IMR-90 (cell line): Measurements from ENCODE around the gene ZKSCAN1. TPM values are rescaled to one million over a fixed set of nuclear protein-coding genes. Genes with fewer than 3 reads are reported as not detected.

Source experiments
- ATAC-seq: fragments of 200-7000 bp; cut with Tn5 transposase; 2 replicates; pipeline ENCODE4 v1.9.1; 2020; ENCODE audit warnings: low read depth, mild to moderate bottlenecking, moderate library complexity
- BruUV-seq: library from RNA; stranded (reverse); fragments of 400-500 nt; replicated peaks from 2 replicates; lab custom pipeline; 2021; lab: Mats Ljungman, UMichigan
- CTCF ChIA-PET: fragments of 300-600 bp; formaldehyde crosslinking; extraction: SDS; loops from one replicate; lab custom pipeline; 2021; ENCODE audit warnings: antibody characterized with exemption; lab: Yijun Ruan, JAX
- POLR2A ChIA-PET: fragments of 300-600 bp; sonication (Branson Sonifier 250); formaldehyde crosslinking; loops from one replicate; lab custom pipeline; 2022; ENCODE audit warnings: antibody characterized with exemption; ENCODE audit not compliant: unreplicated experiment; lab: Charles Lee
- DNase-seq: peaks from one replicate; pipeline ENCODE4 v3.0.0; 2013
- H2AFZ ChIP-seq: replicated peaks from 2 replicates; pipeline ENCODE3; 2013; ENCODE audit warnings: low read length, mild to moderate bottlenecking; ENCODE audit not compliant: poor library complexity
- H2AK5ac ChIP-seq: 2 replicates; pipeline ENCODE4 v1.6.1; 2013; ENCODE audit warnings: low read depth, low read length, inconsistent platforms
- H2AK9ac ChIP-seq: replicated peaks from 2 replicates; pipeline ENCODE3; 2013; ENCODE audit warnings: mild to moderate bottlenecking, low read depth, low read length, moderate library complexity; ENCODE audit not compliant: poor library complexity
- H2BK120ac ChIP-seq: 2 replicates; pipeline ENCODE4 v1.6.1; 2013; ENCODE audit warnings: low read depth, low read length, inconsistent platforms
- H2BK15ac ChIP-seq: 3 replicates; pipeline ENCODE4 v1.6.1; 2013; ENCODE audit warnings: low read depth, low read length, inconsistent platforms
- H2BK20ac ChIP-seq: 2 replicates; pipeline ENCODE4 v1.6.1; 2013; ENCODE audit warnings: low read depth, mild to moderate bottlenecking, inconsistent platforms, low read length, moderate library complexity
- H2BK5ac ChIP-seq: 2 replicates; pipeline ENCODE4 v1.6.1; 2013; ENCODE audit warnings: mild to moderate bottlenecking, low read depth, low read length, inconsistent platforms; ENCODE audit not compliant: poor library complexity, severe bottlenecking
- H3K14ac ChIP-seq: replicated peaks from 2 replicates; pipeline ENCODE4 v1.6.1; 2013; ENCODE audit warnings: low read depth, low read length, inconsistent platforms
- H3K18ac ChIP-seq: 2 replicates; pipeline ENCODE4 v1.6.1; 2013; ENCODE audit warnings: low read depth, low read length, control low read depth
- H3K23ac ChIP-seq: 2 replicates; pipeline ENCODE4 v1.6.1; 2013; ENCODE audit warnings: low read depth, low read length, inconsistent platforms
- H3K27ac ChIP-seq: 2 replicates; pipeline ENCODE4 v1.5.1; 2013; ENCODE audit warnings: mild to moderate bottlenecking, control low read depth, low read length; ENCODE audit not compliant: insufficient read depth
- H3K27me3 ChIP-seq: 2 replicates; pipeline ENCODE4 v1.6.1; 2013; ENCODE audit warnings: low read length; ENCODE audit not compliant: control insufficient read depth, insufficient read depth
- H3K36me3 ChIP-seq: 2 replicates; pipeline ENCODE4 v1.6.1; 2013; ENCODE audit warnings: low read length, mixed read lengths; ENCODE audit not compliant: control insufficient read depth, insufficient read depth
- H3K4ac ChIP-seq: 2 replicates; pipeline ENCODE4 v1.6.1; 2013; ENCODE audit warnings: low read depth, low read length, inconsistent platforms
- H3K4me1 ChIP-seq: 2 replicates; pipeline ENCODE4 v1.6.1; 2013; ENCODE audit warnings: low read length, mixed read lengths; ENCODE audit not compliant: control insufficient read depth, insufficient read depth
- H3K4me2 ChIP-seq: 2 replicates; pipeline ENCODE4 v1.6.1; 2013; ENCODE audit warnings: low read depth, mild to moderate bottlenecking, control low read depth, low read length, moderate library complexity
- H3K4me3 ChIP-seq: 2 replicates; pipeline ENCODE4 v1.5.1; 2013; ENCODE audit warnings: low read depth, mild to moderate bottlenecking, control low read depth, low read length, moderate library complexity; ENCODE audit not compliant: insufficient read depth
- H3K56ac ChIP-seq: 2 replicates; pipeline ENCODE4 v1.6.1; 2013; ENCODE audit warnings: low read length, inconsistent platforms; ENCODE audit not compliant: insufficient read depth; ENCODE audit errors: extremely low read depth
- H3K79me1 ChIP-seq, 2 experiments: 2 replicates each; pipeline ENCODE4 v1.6.1; 2013; ENCODE audit warnings: low read length in 2 of 2, inconsistent platforms in 1 of 2, low read depth in 1 of 2
- H3K9ac ChIP-seq: 2 replicates; pipeline ENCODE4 v1.6.1; 2013; ENCODE audit warnings: low read depth, low read length, control low read depth
- H3K9me1 ChIP-seq: 2 replicates; pipeline ENCODE4 v1.6.1; 2013; ENCODE audit warnings: low read length, inconsistent platforms; ENCODE audit not compliant: insufficient read depth
- H3K9me3 ChIP-seq: 2 replicates; pipeline ENCODE4 v1.6.1; 2013; ENCODE audit warnings: low read length; ENCODE audit not compliant: control insufficient read depth, insufficient read depth
- H4K20me1 ChIP-seq: 2 replicates; pipeline ENCODE4 v1.6.1; 2013; ENCODE audit warnings: low read length, inconsistent platforms; ENCODE audit not compliant: insufficient read depth
- H4K5ac ChIP-seq: 2 replicates; pipeline ENCODE4 v1.6.1; 2013; ENCODE audit warnings: mild to moderate bottlenecking, low read depth, low read length, control low read depth
- H4K8ac ChIP-seq, 2 experiments: 2 replicates each; pipeline ENCODE4 v1.6.1; 2013; ENCODE audit warnings: low read depth in 2 of 2, low read length in 2 of 2, control low read depth in 1 of 2, inconsistent platforms in 1 of 2
- H4K91ac ChIP-seq: 2 replicates; pipeline ENCODE4 v1.6.1; 2013; ENCODE audit warnings: low read depth, low read length, inconsistent platforms; ENCODE audit not compliant: insufficient read depth
- BHLHE40 ChIP-seq: fragments of 150-350 bp; IDR thresholded peaks from 2 replicates; pipeline ENCODE4 v1.6.1; 2016; ENCODE audit warnings: mild to moderate bottlenecking, low read depth, low read length
- CEBPB ChIP-seq: IDR thresholded peaks from 2 replicates; pipeline ENCODE4 v1.6.1; 2012; ENCODE audit warnings: low read depth, low read length, improper control_type of control experiment
- FOS ChIP-seq: fragments of 150-350 bp; IDR thresholded peaks from 2 replicates; pipeline ENCODE4 v1.6.1; 2016; ENCODE audit warnings: low read depth, low read length
- MAFK ChIP-seq: IDR thresholded peaks from 2 replicates; pipeline ENCODE4 v1.6.1; 2012; ENCODE audit warnings: low read depth, low read length, improper control_type of control experiment
- MXI1 ChIP-seq: IDR thresholded peaks from 2 replicates; pipeline ENCODE4 v1.6.1; 2012; ENCODE audit warnings: low read depth, mild to moderate bottlenecking, low read length, moderate library complexity, borderline replicate concordance
- RCOR1 ChIP-seq: IDR thresholded peaks from 2 replicates; pipeline ENCODE4 v1.6.1; 2012; ENCODE audit warnings: mild to moderate bottlenecking, low read length, improper control_type of control experiment; ENCODE audit not compliant: insufficient replicate concordance
- RFX5 ChIP-seq: IDR thresholded peaks from 2 replicates; pipeline ENCODE4 v1.8.0; 2012; ENCODE audit warnings: low read depth, mild to moderate bottlenecking, low read length, moderate library complexity
- SMC3 ChIP-seq: fragments of 150-350 bp; IDR thresholded peaks from 2 replicates; pipeline ENCODE4 v1.6.1; 2016; ENCODE audit warnings: low read depth, mild to moderate bottlenecking, antibody characterized with exemption, low read length, moderate library complexity
- whole genome bisulfite sequencing, 2 experiments: methylation state at CpG; one replicate each; pipeline versions ENCODE4 v1.1.5 to v1.1.7; 2013; ENCODE audit warnings: missing lambda C conversion rate in 2 of 2; ENCODE audit not compliant: insufficient read length in 1 of 2; ENCODE audit errors: extremely low coverage in 2 of 2; 5-methylcytosine and 5-hydroxymethylcytosine counted together
- dilution Hi-C: fragments of 300-500 bp; cut with HindIII; formaldehyde crosslinking; loops from one replicate; pipeline ENCODE4 v1.14.3; 2018; ENCODE audit warnings: low sequenced_read_pairs; ENCODE audit not compliant: unreplicated experiment
- in situ Hi-C: fragments of 300-500 bp; cut with MboI; formaldehyde crosslinking; loops from 3 replicates; pipeline ENCODE4 v1.14.3; 2019; ENCODE audit warnings: low sequenced_read_pairs, inconsistent platforms, mixed read lengths
- intact Hi-C: fragments of 100-400 bp; cut with micrococcal nuclease; formaldehyde crosslinking; loops from 2 replicates; pipeline ENCODE4 v1.10.0; 2022
- polyA plus RNA-seq, 3 experiments: library from polyadenylated mRNA; depleted of rRNA; stranded (reverse); fragments of >200 nt; gene quantifications; 2 replicates each; pipeline ENCODE4 v1.2.3, GENCODE V29; 2012; ENCODE audit warnings: low replicate concordance in 1 of 3
- total RNA-seq: library from RNA; depleted of rRNA; stranded (reverse); fragments of >200 nt; gene quantifications from 2 replicates; pipeline ENCODE4 v1.2.3, GENCODE V29; 2012
- TF ChIP-seq, protein P1 (sequence below): fragments of 150-350 bp; IDR thresholded peaks from 2 replicates; pipeline ENCODE4 v1.6.1; 2017; ENCODE audit warnings: mild to moderate bottlenecking, antibody characterized with exemption, low read length, low read depth
- TF ChIP-seq, protein P2 (sequence below): fragments of 150-350 bp; IDR thresholded peaks from 2 replicates; pipeline ENCODE4 v1.6.1; 2016; ENCODE audit warnings: low read depth, mild to moderate bottlenecking, low read length, moderate library complexity, borderline replicate concordance

Gene ZKSCAN1
- total and polyA plus RNA-seq, 2 of the 4 experiments (the other 2 are of a cell fraction), result 13.7 to 40.7 TPM

DNA sequence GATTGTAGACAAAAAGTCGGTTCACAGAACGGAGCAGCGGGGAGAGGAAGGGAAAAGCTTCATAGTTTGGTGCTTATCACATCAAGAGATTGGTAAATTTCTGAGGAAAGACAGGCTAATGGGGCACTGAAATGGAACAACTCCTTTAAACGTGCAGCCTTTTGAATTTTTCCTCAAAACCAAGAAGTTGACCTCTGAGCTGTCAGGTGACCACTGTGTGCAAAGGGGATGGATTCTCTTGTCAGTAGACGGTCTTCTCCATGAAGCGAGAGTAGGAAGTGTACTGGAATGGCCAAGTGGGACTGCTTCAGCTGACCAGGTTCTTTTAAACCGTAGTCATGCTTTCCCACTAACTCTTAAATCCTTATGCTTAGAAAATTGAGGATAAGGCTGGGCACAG lies 22.9 kb downstream of the ZKSCAN1 start:
- H2BK15ac ChIP-seq, result no peak overlapping the region
- no peak overlapping the region for H4K8ac ChIP-seq
- no peak overlapping the region for H3K14ac ChIP-seq
- H3K23ac ChIP-seq, result no peak overlapping the region
- H3K4me3 ChIP-seq, result no peak overlapping the region
- dilution Hi-C loops, result no loop called here
- WGBS, 2 experiments, result 100% methylated on average over 1 of the region's 7 CpGs; no CpG with 5 or more reads in 1 of the 2 experiments
- H3K4ac ChIP-seq, result no peak overlapping the region
- H2BK120ac ChIP-seq, result no peak overlapping the region
- peaks cover 16% of the 10 kb centered on the region for H3K9me1 ChIP-seq
- no peak overlapping the region for H3K4me2 ChIP-seq
- no peak overlapping the region for H3K56ac ChIP-seq
- TF ChIP-seq BHLHE40 (no peak), RCOR1 (no peak), SMC3 (no peak), RFX5 (no peak), MXI1 (no peak), CEBPB (no peak), FOS (no peak), MAFK (no peak)
- TF ChIP-seq, protein P1, sequence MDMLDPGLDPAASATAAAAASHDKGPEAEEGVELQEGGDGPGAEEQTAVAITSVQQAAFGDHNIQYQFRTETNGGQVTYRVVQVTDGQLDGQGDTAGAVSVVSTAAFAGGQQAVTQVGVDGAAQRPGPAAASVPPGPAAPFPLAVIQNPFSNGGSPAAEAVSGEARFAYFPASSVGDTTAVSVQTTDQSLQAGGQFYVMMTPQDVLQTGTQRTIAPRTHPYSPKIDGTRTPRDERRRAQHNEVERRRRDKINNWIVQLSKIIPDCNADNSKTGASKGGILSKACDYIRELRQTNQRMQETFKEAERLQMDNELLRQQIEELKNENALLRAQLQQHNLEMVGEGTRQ, result no peak
- TF ChIP-seq, protein P2, sequence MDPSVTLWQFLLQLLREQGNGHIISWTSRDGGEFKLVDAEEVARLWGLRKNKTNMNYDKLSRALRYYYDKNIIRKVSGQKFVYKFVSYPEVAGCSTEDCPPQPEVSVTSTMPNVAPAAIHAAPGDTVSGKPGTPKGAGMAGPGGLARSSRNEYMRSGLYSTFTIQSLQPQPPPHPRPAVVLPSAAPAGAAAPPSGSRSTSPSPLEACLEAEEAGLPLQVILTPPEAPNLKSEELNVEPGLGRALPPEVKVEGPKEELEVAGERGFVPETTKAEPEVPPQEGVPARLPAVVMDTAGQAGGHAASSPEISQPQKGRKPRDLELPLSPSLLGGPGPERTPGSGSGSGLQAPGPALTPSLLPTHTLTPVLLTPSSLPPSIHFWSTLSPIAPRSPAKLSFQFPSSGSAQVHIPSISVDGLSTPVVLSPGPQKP, result no peak
- H4K91ac ChIP-seq, result no peak overlapping the region
- H2AK5ac ChIP-seq, result peak overlapping the region; percentile 40; the same call in 1 of the 2 replicates
- CTCF ChIA-PET, result no interaction called here
- H2AFZ ChIP-seq, result no peak overlapping the region
- H3K9me3 ChIP-seq, result peaks cover 10% of the 10 kb centered on the region
- H2BK5ac ChIP-seq, result no peak overlapping the region
- DNase-seq, result no peak
- H3K79me1 ChIP-seq, result peaks cover 32 to 54% of the 10 kb centered on the region in 2 experiments
- in situ Hi-C loops, result no loop called here
- no peak overlapping the region for H3K9ac ChIP-seq
- POLR2A ChIA-PET, result no interaction called here
- no peak overlapping the region for H3K27ac ChIP-seq
- no peak overlapping the region for H4K5ac ChIP-seq
- H3K36me3 ChIP-seq, result peaks cover 19% of the 10 kb centered on the region
- BruUV-seq, result no TSS peak
- no peaks in the 10 kb centered on the region for H3K27me3 ChIP-seq
- H3K18ac ChIP-seq, result no peak overlapping the region
- no peak overlapping the region for H2BK20ac ChIP-seq
- no peak overlapping the region for H2AK9ac ChIP-seq
- H4K20me1 ChIP-seq, result peaks cover 9% of the 10 kb centered on the region; the same call in 1 of the 2 replicates
- H3K4me1 ChIP-seq, result peaks cover 20% of the 10 kb centered on the region
- intact Hi-C loops, result no loop called here
- ATAC-seq, result no peak
